Neural progenitor cell (in vitro differentiated cells): ENCODE results near the gene CBFA2T3. TPM values are rescaled to one million over a fixed set of nuclear protein-coding genes. Genes with fewer than 3 reads are reported as not detected.
A peak's percentile ranks its signal among the peaks of the same experiment; 100 is the strongest.

ENCODE experiments used
- DNase-seq: peaks from one replicate; pipeline ENCODE4 v3.0.0-alpha.2; 2016; ENCODE audit warnings: low spot score
- H2AFZ ChIP-seq: fragments of 200-600 bp; sonication (generic); replicated peaks from 2 replicates; pipeline ENCODE4 v1.6.1; 2016; ENCODE audit warnings: antibody characterized with exemption
- H3F3A ChIP-seq: fragments of 200-600 bp; sonication (generic); 2 replicates; pipeline ENCODE4 v1.6.1; 2016; ENCODE audit warnings: antibody characterized with exemption, low read depth
- H3K27ac ChIP-seq: fragments of 200-600 bp; sonication (generic); 2 replicates; pipeline ENCODE4 v1.5.1; 2016; ENCODE audit warnings: mild to moderate bottlenecking
- H3K27me3 ChIP-seq: fragments of 200-600 bp; sonication (generic); 2 replicates; pipeline ENCODE4 v1.6.1; 2016; ENCODE audit warnings: mild to moderate bottlenecking, moderate library complexity
- H3K36me3 ChIP-seq: fragments of 200-600 bp; sonication (generic); 2 replicates; pipeline ENCODE4 v1.5.1; 2016
- H3K4me1 ChIP-seq: fragments of 200-600 bp; sonication (generic); 2 replicates; pipeline ENCODE4 v1.6.1; 2016; ENCODE audit warnings: mixed run types
- H3K4me2 ChIP-seq: fragments of 200-600 bp; sonication (generic); 2 replicates; pipeline ENCODE4 v1.6.1; 2016
- H3K4me3 ChIP-seq: fragments of 200-600 bp; sonication (generic); 2 replicates; pipeline ENCODE4 v1.5.1; 2016
- H3K79me2 ChIP-seq: fragments of 200-600 bp; sonication (generic); 2 replicates; pipeline ENCODE4 v1.6.1; 2016; ENCODE audit warnings: low read depth
- H3K9ac ChIP-seq: fragments of 200-600 bp; sonication (generic); 2 replicates; pipeline ENCODE4 v1.6.1; 2016
- H3K9me3 ChIP-seq: fragments of 200-600 bp; sonication (generic); 2 replicates; pipeline ENCODE4 v1.5.1; 2016; ENCODE audit warnings: low read depth
- H4K20me1 ChIP-seq: fragments of 200-600 bp; sonication (generic); 2 replicates; pipeline ENCODE4 v1.6.1; 2016; ENCODE audit warnings: low read depth
- H3K27ac Mint-ChIP-seq: 3 replicates; pipeline ENCODE4 v1.8.0; 2021; ENCODE audit warnings: mixed read lengths
- H3K27me3 Mint-ChIP-seq: 2 replicates; pipeline ENCODE4 v1.8.0; 2022; ENCODE audit warnings: low read depth, mild to moderate bottlenecking, inconsistent platforms, moderate library complexity, mixed read lengths; ENCODE audit not compliant: insufficient read depth
- H3K36me3 Mint-ChIP-seq: 3 replicates; pipeline ENCODE4 v1.8.0; 2021; ENCODE audit warnings: mixed read lengths
- H3K4me1 Mint-ChIP-seq: 3 replicates; pipeline ENCODE4 v1.8.0; 2021; ENCODE audit warnings: mixed read lengths
- H3K4me3 Mint-ChIP-seq: 3 replicates; pipeline ENCODE4 v1.8.0; 2021; ENCODE audit warnings: mild to moderate bottlenecking, moderate library complexity, mixed read lengths
- H3K9me3 Mint-ChIP-seq: 3 replicates; pipeline ENCODE4 v1.8.0; 2020; ENCODE audit warnings: mixed read lengths
- EZH2 ChIP-seq: fragments of 200-600 bp; sonication (generic); IDR thresholded peaks from 2 replicates; pipeline ENCODE4 v1.6.1; 2017; ENCODE audit warnings: antibody characterized with exemption, mild to moderate bottlenecking, moderate library complexity
- EZH2phosphoT487 ChIP-seq: fragments of 200-600 bp; sonication (generic); IDR thresholded peaks from 2 replicates; pipeline ENCODE4 v1.6.1; 2017; ENCODE audit warnings: antibody characterized with exemption
- total RNA-seq: library from RNA; depleted of rRNA; stranded (reverse); fragments of >200 nt; gene quantifications from 2 replicates; pipeline ENCODE4 v1.2.3, GENCODE V29; 2015; ENCODE audit warnings: low replicate concordance
- TF ChIP-seq, protein P1 (sequence below): fragments of 200-600 bp; sonication (generic); IDR thresholded peaks from 2 replicates; pipeline ENCODE4 v1.5.1; 2017; ENCODE audit warnings: antibody characterized with exemption, mild to moderate bottlenecking

Gene CBFA2T3
- total RNA-seq, 1 donor from 2014 or later, result 0.22 TPM

GRCh38 chr16:88970050-88970449, 7.0 kb downstream of the CBFA2T3 start:
- no peaks in the 10 kb centered on the region for H3K9me3 ChIP-seq
- H3K36me3 ChIP-seq, result no peaks in the 10 kb centered on the region
- H3K4me3 Mint-ChIP-seq, result no peak overlapping the region
- H2AFZ ChIP-seq, result no peak overlapping the region
- peaks cover 25% of the 10 kb centered on the region for H3K4me1 Mint-ChIP-seq
- H3K36me3 Mint-ChIP-seq, result no peaks in the 10 kb centered on the region
- H3K4me2 ChIP-seq, result no peak overlapping the region
- H3K79me2 ChIP-seq, result no peaks in the 10 kb centered on the region
- H3K4me3 ChIP-seq, result no peak overlapping the region
- H3K27me3 Mint-ChIP-seq, result peaks cover 2% of the 10 kb centered on the region
- TF ChIP-seq, protein P1, sequence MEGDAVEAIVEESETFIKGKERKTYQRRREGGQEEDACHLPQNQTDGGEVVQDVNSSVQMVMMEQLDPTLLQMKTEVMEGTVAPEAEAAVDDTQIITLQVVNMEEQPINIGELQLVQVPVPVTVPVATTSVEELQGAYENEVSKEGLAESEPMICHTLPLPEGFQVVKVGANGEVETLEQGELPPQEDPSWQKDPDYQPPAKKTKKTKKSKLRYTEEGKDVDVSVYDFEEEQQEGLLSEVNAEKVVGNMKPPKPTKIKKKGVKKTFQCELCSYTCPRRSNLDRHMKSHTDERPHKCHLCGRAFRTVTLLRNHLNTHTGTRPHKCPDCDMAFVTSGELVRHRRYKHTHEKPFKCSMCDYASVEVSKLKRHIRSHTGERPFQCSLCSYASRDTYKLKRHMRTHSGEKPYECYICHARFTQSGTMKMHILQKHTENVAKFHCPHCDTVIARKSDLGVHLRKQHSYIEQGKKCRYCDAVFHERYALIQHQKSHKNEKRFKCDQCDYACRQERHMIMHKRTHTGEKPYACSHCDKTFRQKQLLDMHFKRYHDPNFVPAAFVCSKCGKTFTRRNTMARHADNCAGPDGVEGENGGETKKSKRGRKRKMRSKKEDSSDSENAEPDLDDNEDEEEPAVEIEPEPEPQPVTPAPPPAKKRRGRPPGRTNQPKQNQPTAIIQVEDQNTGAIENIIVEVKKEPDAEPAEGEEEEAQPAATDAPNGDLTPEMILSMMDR, result no peak
- TF ChIP-seq EZH2, result no peak
- TF ChIP-seq EZH2phosphoT487, result no peak
- H3K9ac ChIP-seq, result no peak overlapping the region
- no peaks in the 10 kb centered on the region for H4K20me1 ChIP-seq
- H3K27ac Mint-ChIP-seq, result no peak overlapping the region
- no peaks in the 10 kb centered on the region for H3K27me3 ChIP-seq
- H3K27ac ChIP-seq, result no peak overlapping the region
- no peak for DNase-seq
- H3K4me1 ChIP-seq, result no peaks in the 10 kb centered on the region
- H3F3A ChIP-seq, result no peaks in the 10 kb centered on the region
- no peaks in the 10 kb centered on the region for H3K9me3 Mint-ChIP-seq

GRCh38 chr16:88969361-88969831, 7.6 kb downstream of the CBFA2T3 start:
- Histone ChIP-seq H3K27ac (no peak overlapping the region), H3F3A (no peaks in the 10 kb centered on the region), H3K9me3 (no peaks in the 10 kb centered on the region), H3K79me2 (no peaks in the 10 kb centered on the region), H3K4me1 (no peaks in the 10 kb centered on the region), H3K4me3 (no peak overlapping the region), H3K36me3 (no peaks in the 10 kb centered on the region), H3K27me3 (no peaks in the 10 kb centered on the region), H3K9ac (no peak overlapping the region), H4K20me1 (no peaks in the 10 kb centered on the region), H3K4me2 (no peak overlapping the region), H2AFZ (no peak overlapping the region)
- Mint-ChIP-seq H3K9me3 (no peaks in the 10 kb centered on the region), H3K27ac (no peak overlapping the region), H3K4me1 (peaks cover 25% of the 10 kb centered on the region), H3K27me3 (peaks cover 5% of the 10 kb centered on the region), H3K4me3 (no peak overlapping the region), H3K36me3 (no peaks in the 10 kb centered on the region)
- TF ChIP-seq EZH2phosphoT487, result no peak
- TF ChIP-seq, protein P1, result no peak
- no peak for TF ChIP-seq EZH2
- DNase-seq, result peak; percentile 48

GRCh38 chr16:88968589-88969280, 8.3 kb downstream of the CBFA2T3 start:
- no peak overlapping the region for H3K4me3 ChIP-seq
- H3K27me3 ChIP-seq, result no peaks in the 10 kb centered on the region
- no peak overlapping the region for H3K9ac ChIP-seq
- no peaks in the 10 kb centered on the region for H3K4me1 ChIP-seq
- TF ChIP-seq EZH2 (no peak), EZH2phosphoT487 (no peak)
- TF ChIP-seq, protein P1, result no peak
- H3K9me3 ChIP-seq, result no peaks in the 10 kb centered on the region
- H2AFZ ChIP-seq, result no peak overlapping the region
- no peak overlapping the region for H3K4me2 ChIP-seq
- H3K79me2 ChIP-seq, result no peaks in the 10 kb centered on the region
- no peaks in the 10 kb centered on the region for H3F3A ChIP-seq
- H3K36me3 Mint-ChIP-seq, result no peaks in the 10 kb centered on the region
- no peaks in the 10 kb centered on the region for H3K36me3 ChIP-seq
- peaks cover 22% of the 10 kb centered on the region for H3K4me1 Mint-ChIP-seq
- no peaks in the 10 kb centered on the region for H3K9me3 Mint-ChIP-seq
- no peaks in the 10 kb centered on the region for H4K20me1 ChIP-seq
- no peak overlapping the region for H3K27ac ChIP-seq
- H3K4me3 Mint-ChIP-seq, result no peak overlapping the region
- H3K27ac Mint-ChIP-seq, result no peak overlapping the region
- peaks cover 6% of the 10 kb centered on the region for H3K27me3 Mint-ChIP-seq
- no peak for DNase-seq
